Cardiac atrium fibroblast (primary cell): Measurements from ENCODE around the gene ETV3L. TPM values are rescaled to one million over a fixed set of nuclear protein-coding genes. Genes with fewer than 3 reads are reported as not detected.

Experiments used
- total RNA-seq: library from RNA; depleted of rRNA; stranded (reverse); fragments of >200 nt; gene quantifications from 2 replicates; pipeline ENCODE4 v1.2.3, GENCODE V29; 2015

ETV3L gene
- total RNA-seq, result not detected in 2 replicates

GRCh38 chr1:157099633-157100009 lies at the start of gene ETV3L:
ETV3L (minus strand) TSS chr1:157099808; CDS start chr1:157099523, 285 bp downstream.

GRCh38 chr1:157138220-157139051 lies 38.8 kb upstream of the ETV3L start, which contains the start of gene ETV3:
ETV3 (minus strand) TSS chr1:157138395; CDS start chr1:157136352, 2,043 bp downstream.

GRCh38 chr1:157045250-157046218 lies 54.1 kb downstream of the ETV3L start, which contains the start of gene ARHGEF11:
ARHGEF11 (minus strand) TSS chr1:157045742; CDS start chr1:157044330, 1,412 bp downstream.

Other genes starting within 250 kb of the ETV3L start
- gene INSRR, start 240.7 kb downstream of the ETV3L start, total RNA-seq, result not detected in 2 replicates
- 0.16 TPM in 1 of 2 replicates, not detected in the other for gene NTRK1, start 238.9 kb downstream of the ETV3L start, total RNA-seq
- 16.7 and 19.3 TPM in 2 replicates for gene PEAR1, start 206.1 kb downstream of the ETV3L start, total RNA-seq
- not detected in 2 replicates for gene LRRC71, start 179.2 kb downstream of the ETV3L start, total RNA-seq
- gene ARHGEF11, start 54.1 kb downstream of the ETV3L start, total RNA-seq, result 17.7 and 21.2 TPM in 2 replicates
- gene ETV3, start 38.6 kb upstream of the ETV3L start, total RNA-seq, result 8.4 and 8.5 TPM in 2 replicates